ENCODE measurements around the gene TSPAN6. TPM values are rescaled to one million over a fixed set of nuclear protein-coding genes. Genes with fewer than 3 reads are reported as not detected.

The TSPAN6 gene
- total RNA-seq, 1 donor from 2014 or later, result 32.1 TPM

Other genes with a start within 250 kb of the TSPAN6 start
- 25.7 TPM for gene PCDH19, start 226.5 kb downstream of the TSPAN6 start, total RNA-seq
- gene TNMD, start 51.9 kb downstream of the TSPAN6 start, total RNA-seq, result not detected
- 1.2 TPM for gene SRPX2, start 7.4 kb upstream of the TSPAN6 start, total RNA-seq
- gene SYTL4, start 95.3 kb upstream of the TSPAN6 start, total RNA-seq, result 2.3 TPM
- 14.5 TPM for gene CSTF2, start 183.6 kb upstream of the TSPAN6 start, total RNA-seq
- gene NOX1, start 237.6 kb upstream of the TSPAN6 start, total RNA-seq, result not detected